22Rv1 (cell line): ENCODE measurements around the gene MGAT4C.

Experiments
- CTCF ChIP-seq: fragments of 450-650 bp; IDR thresholded peaks from 2 replicates; pipeline ENCODE4 v1.5.1; 2017; ENCODE audit warnings: mild to moderate bottlenecking
- ZFX ChIP-seq: fragments of 450-650 bp; IDR thresholded peaks from 2 replicates; pipeline ENCODE4 v1.6.1; 2017; ENCODE audit warnings: antibody characterized with exemption, borderline replicate concordance

GRCh38 chr12:86196465-86196864 lies 59.7 kb downstream of the MGAT4C start:
- TF ChIP-seq CTCF (no peak), ZFX (no peak)
